ENCODE measurements around the gene EIF2AK2.

GRCh38 chr2:37168217-37168981 lies 11.6 kb upstream of the EIF2AK2 start:
- TF ChIP-seq EZH2phosphoT487 (IDR thresholded peaks at IDR 0.05; ENCODE audit: insufficient read depth, low read depth) = no peak
- TF ChIP-seq EZH2 (IDR thresholded peaks at IDR 0.05; ENCODE audit: insufficient read depth, poor library complexity, severe bottlenecking) = no peak

Data from GM23248 (cell line).